HG02943 (cell line): ENCODE data around the gene KAT2B.

Experiments
- ATAC-seq: cut with Tn5 transposase; IDR thresholded peaks from one replicate; pipeline ENCODE4 v1.9.1; 2021; ENCODE audit warnings: mild to moderate bottlenecking, low read depth, moderate library complexity; ENCODE audit not compliant: unreplicated experiment

KAT2B gene

DNA sequence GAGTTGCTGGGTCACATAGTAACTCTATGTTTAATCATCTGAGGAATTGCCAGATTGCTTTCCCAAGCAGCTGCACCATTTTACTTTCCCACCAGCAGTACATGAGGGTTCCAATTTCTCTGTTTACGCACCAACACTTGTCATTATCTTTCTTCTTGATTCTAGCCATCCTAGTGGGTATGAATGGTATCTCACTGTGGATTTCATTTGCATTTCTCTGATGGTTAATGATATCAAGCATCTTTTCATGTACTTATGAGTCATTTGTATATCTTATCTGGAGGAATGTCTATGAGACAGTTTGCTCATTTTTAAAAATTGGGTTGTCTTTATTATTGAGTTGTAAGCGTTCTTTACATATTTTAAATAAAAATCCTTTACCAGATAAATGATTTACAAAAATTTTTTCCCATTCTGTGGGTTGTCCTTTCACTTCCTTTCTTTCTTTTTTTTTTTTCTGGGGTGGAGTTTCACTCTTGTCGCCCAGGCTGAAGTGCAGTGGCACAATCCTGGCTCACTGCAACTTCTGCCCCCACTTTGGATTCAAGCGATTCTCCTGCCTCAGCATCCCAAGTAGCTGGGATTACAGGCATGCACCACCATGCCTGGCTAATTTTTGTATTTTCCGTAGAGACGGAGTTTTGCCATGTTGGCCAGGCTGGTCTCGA, 154.7 kb downstream of the KAT2B start:
- no peak for ATAC-seq

DNA sequence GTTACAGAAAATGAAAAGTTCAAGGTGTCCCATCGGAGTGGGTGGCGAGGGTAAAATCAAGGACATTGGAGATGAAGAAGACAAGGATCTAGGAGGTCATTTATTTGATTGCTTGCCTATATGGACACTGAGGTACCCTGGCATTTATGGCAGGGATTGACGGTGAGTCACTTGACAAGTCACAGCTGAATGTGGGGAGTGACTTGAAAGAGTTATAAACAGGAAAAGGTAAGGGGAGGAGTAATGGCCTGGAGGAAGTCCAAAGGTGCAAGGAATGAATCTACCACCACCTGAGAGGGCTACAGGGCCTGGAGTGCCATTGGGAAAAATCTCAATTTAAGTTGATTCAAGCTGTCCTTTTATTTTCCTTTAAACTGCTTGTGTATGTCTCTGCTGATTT, 157.5 kb downstream of the KAT2B start:
- no peak for ATAC-seq

DNA sequence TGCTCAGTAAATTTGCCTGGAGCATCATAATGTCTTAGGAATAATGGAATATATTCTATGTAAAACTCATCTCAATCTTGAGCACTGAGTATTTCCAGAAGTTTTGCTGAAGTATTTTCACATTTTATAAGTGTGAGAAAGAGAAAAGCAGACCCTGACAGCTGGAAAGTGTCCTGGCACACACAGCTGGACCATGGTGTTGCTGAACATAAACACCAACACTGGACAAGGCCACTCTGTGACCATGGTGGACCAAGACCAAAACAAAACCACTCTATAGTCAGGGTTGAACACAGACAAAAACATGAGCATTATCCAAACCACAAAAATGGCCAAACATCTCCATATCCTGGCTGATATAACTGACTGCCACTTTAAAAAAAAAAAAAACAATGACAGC, 160.9 kb downstream of the KAT2B start:
- no peak for ATAC-seq
